Sigmoid colon (tissue), 7 donors: Measurements from ENCODE around the gene TMCO5A. TPM values are rescaled to one million over a fixed set of nuclear protein-coding genes. Genes with fewer than 3 reads are reported as not detected.

ENCODE experiments used
- DNase-seq: peaks from one replicate; pipeline ENCODE4 v3.0.0-alpha.2; 2019
- H3K27ac ChIP-seq, 4 donors: fragments of 200-600 bp; sonication (generic); one replicate each; pipeline ENCODE4 v1.5.1; 2016 to 2019; ENCODE audit warnings: mild to moderate bottlenecking in 1 of 4
- H3K27me3 ChIP-seq, 3 donors: fragments of 200-600 bp; sonication (generic); one replicate each; pipeline ENCODE4 v1.5.1; 2019; ENCODE audit warnings: mild to moderate bottlenecking in 1 of 3
- H3K36me3 ChIP-seq, 4 donors: fragments of 200-600 bp; sonication (generic); one replicate each; pipeline ENCODE4 v1.5.1; 2016 to 2019
- H3K4me1 ChIP-seq, 4 donors: fragments of 200-600 bp; sonication (generic); one replicate each; pipeline ENCODE4 v1.5.1; 2017 to 2019
- H3K4me3 ChIP-seq, 4 donors: fragments of 200-600 bp; sonication (generic); one replicate each; pipeline ENCODE4 v1.5.1; 2017 to 2019; ENCODE audit warnings: mild to moderate bottlenecking in 2 of 4, moderate library complexity in 1 of 4
- H3K9me3 ChIP-seq, 4 donors: fragments of 200-600 bp in 3 of 4; sonication (generic) in 3 of 4; one replicate each; pipeline versions ENCODE4 v1.5.1 to v1.6.1; 2013 to 2019
- EP300 ChIP-seq, 4 donors: sonication (generic); formaldehyde crosslinking; IDR thresholded peaks; one replicate each; pipeline ENCODE4 v1.6.1; 2017; ENCODE audit warnings: antibody characterized with exemption in 4 of 4
- POLR2A ChIP-seq, 2 donors: fragments of 450-650 bp; IDR thresholded peaks; one replicate each; pipeline ENCODE4 v1.6.1; 2016; ENCODE audit warnings: antibody characterized with exemption in 2 of 2, mild to moderate bottlenecking in 2 of 2, moderate library complexity in 2 of 2
- POLR2AphosphoS5 ChIP-seq, 4 donors: sonication (generic); formaldehyde crosslinking; IDR thresholded peaks; one replicate each; pipeline ENCODE4 v1.6.1; 2017; ENCODE audit warnings: antibody characterized with exemption in 4 of 4
- WGBS, 2 donors: extraction: QIAGEN DNeasy Blood & Tissue Kit; methylation state at CpG; one replicate each; pipeline ENCODE4 v1.1.7; 2013; 5-methylcytosine and 5-hydroxymethylcytosine counted together
- intact Hi-C: fragments of 100-400 bp; cut with DNase I; formaldehyde crosslinking; loops from one replicate; pipeline ENCODE4 v1.15.1; 2023
- polyA plus RNA-seq, 3 donors: library from polyadenylated mRNA; stranded (reverse); fragments of 200-250 nt; gene quantifications; one replicate each; pipeline ENCODE4 v1.2.3, GENCODE V29; 2013
- total RNA-seq, 4 donors: library from RNA; depleted of rRNA; stranded (reverse); fragments of >200 nt; gene quantifications; one replicate each; pipeline ENCODE4 v1.1.0, GENCODE V29; 2016
- TF ChIP-seq, protein P1 (sequence below), 4 experiments: fragments of 450-650 bp in 3 of 4; fragments of 200-600 bp in 1 of 4; IDR thresholded peaks; one replicate each; pipeline ENCODE4 v1.5.1; 2016 to 2019; ENCODE audit warnings: antibody characterized with exemption in 4 of 4, mild to moderate bottlenecking in 3 of 4, moderate library complexity in 2 of 4
- donor health status: healthy with polysubstance abuse.
- donor health status: Bipolar disorder and iron deficiency.
- donor health status: healthy.

TMCO5A gene
- total and polyA plus RNA-seq, 7 donors: not detected

GRCh38 chr15:37907136-37907535 lies 27.3 kb upstream of the TMCO5A start:
- Histone ChIP-seq H3K36me3 (no peaks in the 10 kb centered on the region), H3K27me3 (no peaks in the 10 kb centered on the region), H3K27ac (no peak overlapping the region), H3K9me3 (no peaks in the 10 kb centered on the region), H3K4me1 (no peaks in the 10 kb centered on the region), H3K4me3 (no peak overlapping the region)
- WGBS, 2 donors: 6 to 31% methylated on average over 1 of the region's 1 CpG
- intact Hi-C loops: no loop called here
- TF ChIP-seq, protein P1, sequence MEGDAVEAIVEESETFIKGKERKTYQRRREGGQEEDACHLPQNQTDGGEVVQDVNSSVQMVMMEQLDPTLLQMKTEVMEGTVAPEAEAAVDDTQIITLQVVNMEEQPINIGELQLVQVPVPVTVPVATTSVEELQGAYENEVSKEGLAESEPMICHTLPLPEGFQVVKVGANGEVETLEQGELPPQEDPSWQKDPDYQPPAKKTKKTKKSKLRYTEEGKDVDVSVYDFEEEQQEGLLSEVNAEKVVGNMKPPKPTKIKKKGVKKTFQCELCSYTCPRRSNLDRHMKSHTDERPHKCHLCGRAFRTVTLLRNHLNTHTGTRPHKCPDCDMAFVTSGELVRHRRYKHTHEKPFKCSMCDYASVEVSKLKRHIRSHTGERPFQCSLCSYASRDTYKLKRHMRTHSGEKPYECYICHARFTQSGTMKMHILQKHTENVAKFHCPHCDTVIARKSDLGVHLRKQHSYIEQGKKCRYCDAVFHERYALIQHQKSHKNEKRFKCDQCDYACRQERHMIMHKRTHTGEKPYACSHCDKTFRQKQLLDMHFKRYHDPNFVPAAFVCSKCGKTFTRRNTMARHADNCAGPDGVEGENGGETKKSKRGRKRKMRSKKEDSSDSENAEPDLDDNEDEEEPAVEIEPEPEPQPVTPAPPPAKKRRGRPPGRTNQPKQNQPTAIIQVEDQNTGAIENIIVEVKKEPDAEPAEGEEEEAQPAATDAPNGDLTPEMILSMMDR (IDR thresholded peaks at IDR 0.05): no peak
- TF ChIP-seq POLR2A (IDR thresholded peaks at IDR 0.05): no peak
- TF ChIP-seq EP300 (IDR thresholded peaks at IDR 0.05): no peak
- no peak for TF ChIP-seq POLR2AphosphoS5 (IDR thresholded peaks at IDR 0.05)
- no peak for DNase-seq

DNA sequence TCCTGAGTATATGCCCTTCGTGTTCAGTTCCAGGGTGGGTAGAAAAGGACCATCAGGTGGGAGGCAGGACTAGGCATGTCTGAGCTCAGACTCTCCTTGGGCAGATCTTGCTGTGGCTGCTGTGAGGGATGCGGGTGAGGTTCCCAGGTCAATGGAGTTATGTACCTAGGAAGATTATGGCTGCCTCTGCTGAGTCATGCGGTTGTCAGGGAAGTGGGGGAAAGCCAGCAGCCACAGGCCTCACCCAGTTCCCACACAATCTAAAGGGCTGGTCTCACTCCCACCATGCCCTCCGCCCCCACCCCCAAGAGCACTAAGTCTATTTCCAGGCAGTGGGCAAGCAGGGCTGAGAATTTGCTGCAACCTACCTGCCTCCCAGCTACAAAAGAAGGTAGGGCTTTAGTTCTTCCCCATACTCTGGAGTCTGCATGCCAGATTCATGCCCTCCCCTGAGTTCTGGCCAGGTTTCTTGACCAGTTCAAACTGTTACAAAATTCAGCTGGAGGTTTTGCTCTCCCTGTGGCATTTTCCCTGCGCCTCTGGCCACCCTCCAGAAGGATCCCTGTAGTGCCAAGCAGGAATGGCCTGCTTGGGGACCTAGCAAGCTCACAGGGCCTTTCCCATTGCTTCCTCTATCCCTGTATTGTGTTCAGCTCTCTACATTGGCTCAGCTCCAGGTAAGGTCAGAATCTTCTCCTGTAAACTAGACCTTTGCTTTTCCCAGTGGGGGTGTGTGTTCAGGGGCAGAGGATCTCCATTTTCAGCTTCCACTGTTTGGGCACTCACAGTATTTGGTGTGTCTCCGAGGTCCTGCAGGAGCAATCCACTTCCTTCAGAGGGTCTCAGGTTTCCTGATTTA lies 12.7 kb upstream of the TMCO5A start:
- H3K4me1 ChIP-seq: no peaks in the 10 kb centered on the region
- intact Hi-C loops: no loop called here
- no peak for DNase-seq
- H3K4me3 ChIP-seq: no peak overlapping the region
- H3K27me3 ChIP-seq: no peaks in the 10 kb centered on the region
- no peaks in the 10 kb centered on the region for H3K9me3 ChIP-seq
- TF ChIP-seq EP300 (IDR thresholded peaks at IDR 0.05) (no peak), POLR2AphosphoS5 (IDR thresholded peaks at IDR 0.05) (no peak), POLR2A (IDR thresholded peaks at IDR 0.05) (no peak)
- TF ChIP-seq, protein P1 (IDR thresholded peaks at IDR 0.05): no peak
- H3K27ac ChIP-seq: no peak overlapping the region
- no peaks in the 10 kb centered on the region for H3K36me3 ChIP-seq
- 86 to 88% methylated on average over 6 of the region's 6 CpGs for WGBS, 2 donors

DNA sequence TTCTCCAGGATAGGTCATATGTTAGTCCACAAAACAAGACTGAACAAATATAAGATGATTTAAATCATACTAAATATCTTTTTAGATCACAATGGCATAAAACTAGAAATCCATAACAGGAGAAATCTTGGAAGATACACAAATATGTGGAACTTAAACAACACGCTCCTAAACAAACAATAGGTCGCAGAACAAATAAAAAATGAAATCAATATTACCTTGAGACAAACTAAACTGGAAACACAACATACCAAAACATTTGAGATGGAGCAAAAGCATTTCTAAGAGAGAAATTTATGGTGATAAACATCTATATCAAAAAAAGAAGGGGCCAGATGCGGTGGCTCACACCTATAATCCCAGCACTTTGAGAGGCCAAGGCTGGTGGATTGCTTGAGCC lies 8.3 kb upstream of the TMCO5A start:
- TF ChIP-seq POLR2A (IDR thresholded peaks at IDR 0.05) (no peak), EP300 (IDR thresholded peaks at IDR 0.05) (no peak), POLR2AphosphoS5 (IDR thresholded peaks at IDR 0.05) (no peak)
- TF ChIP-seq, protein P1 (IDR thresholded peaks at IDR 0.05): no peak
- WGBS, 2 donors: 46 to 77% methylated on average over 3 of the region's 3 CpGs
- Histone ChIP-seq H3K4me3 (no peak overlapping the region), H3K27me3 (no peaks in the 10 kb centered on the region), H3K36me3 (no peaks in the 10 kb centered on the region), H3K9me3 (no peaks in the 10 kb centered on the region), H3K27ac (no peak overlapping the region), H3K4me1 (no peaks in the 10 kb centered on the region)
- intact Hi-C loops: no loop called here
- no peak for DNase-seq

DNA sequence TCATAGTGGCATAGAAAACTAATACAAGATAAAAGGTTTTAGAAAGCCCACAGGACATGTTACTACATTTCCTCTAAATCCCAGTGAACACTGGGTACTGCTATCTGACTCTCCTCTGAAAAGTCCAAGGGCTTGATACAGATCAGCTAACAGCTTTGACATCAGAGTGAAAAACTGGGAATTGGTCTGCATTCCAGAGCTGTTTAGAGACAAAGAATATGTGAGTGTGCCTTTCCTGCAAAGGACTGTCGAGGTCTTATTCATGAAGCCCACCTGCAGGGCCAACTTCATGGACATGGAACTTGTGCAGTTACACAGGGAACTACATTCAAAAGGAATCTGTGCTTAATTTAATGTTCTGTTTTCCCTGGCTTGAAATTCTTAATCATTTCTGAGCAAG lies 5.2 kb upstream of the TMCO5A start:
- TF ChIP-seq, protein P1 (IDR thresholded peaks at IDR 0.05): no peak
- TF ChIP-seq EP300 (IDR thresholded peaks at IDR 0.05): no peak
- no peak for TF ChIP-seq POLR2A (IDR thresholded peaks at IDR 0.05)
- no peak for TF ChIP-seq POLR2AphosphoS5 (IDR thresholded peaks at IDR 0.05)
- WGBS, 2 donors: 32 to 59% methylated on average over 1 of the region's 1 CpG
- intact Hi-C loops: no loop called here
- Histone ChIP-seq H3K27ac (no peak overlapping the region), H3K27me3 (no peaks in the 10 kb centered on the region), H3K4me3 (no peak overlapping the region), H3K9me3 (no peaks in the 10 kb centered on the region), H3K4me1 (no peaks in the 10 kb centered on the region), H3K36me3 (no peaks in the 10 kb centered on the region)
- DNase-seq: no peak
